Measurements from ENCODE around the gene CARS1. TPM values are rescaled to one million over a fixed set of nuclear protein-coding genes. Genes with fewer than 3 reads are reported as not detected.
A peak's percentile ranks its signal among the peaks of the same experiment; 100 is the strongest.

CARS1 gene
- total and polyA plus RNA-seq, 2 experiments from 2014 or later, result 72.9 to 95.9 TPM

GRCh38 chr11:2983908-2984307 is 73.3 kb downstream of the CARS1 start:
- no peak overlapping the region for H3K27ac Mint-ChIP-seq
- peaks cover 84% of the 10 kb centered on the region for H4K20me1 ChIP-seq (replicated peaks; ENCODE audit: insufficient read depth)
- no peak overlapping the region for H3K4me3 ChIP-seq

GRCh38 chr11:2982214-2982613 is 75.0 kb downstream of the CARS1 start:
- DNase-seq (ENCODE audit: low spot score), result no peak
- Mint-ChIP-seq H3K9me3 (no peaks in the 10 kb centered on the region), H3K27ac (no peak overlapping the region), H3K4me1 (peaks cover 5% of the 10 kb centered on the region; the same call in 2 of the 3 replicates), H3K36me3 (ENCODE audit: low read depth) (peaks cover 34% of the 10 kb centered on the region), H3K4me3 (no peak overlapping the region), H3K27me3 (ENCODE audit: insufficient read depth, low read depth, poor library complexity) (no peaks in the 10 kb centered on the region)
- peak overlapping the region; percentile 61; the same call in 1 of the 2 replicates for H3K27ac ChIP-seq (ENCODE audit: low read depth)
- peaks cover 18% of the 10 kb centered on the region; the same call in 1 of the 2 replicates for H3K36me3 ChIP-seq (ENCODE audit: insufficient read depth)
- H3K9me2 ChIP-seq (ENCODE audit: insufficient read depth), result no peaks in the 10 kb centered on the region
- H3K79me2 ChIP-seq (replicated peaks; ENCODE audit: insufficient read depth), result peaks cover 100% of the 10 kb centered on the region
- H3K4me2 ChIP-seq, result no peak overlapping the region
- H2AFZ ChIP-seq, result no peak overlapping the region
- no peak overlapping the region for H3K4me3 ChIP-seq
- H3K4me1 ChIP-seq (ENCODE audit: insufficient read depth), result 0 out of 2 replicates have a peak, but pooled peaks cover 7% of the 10 kb centered on the region
- peaks cover 85% of the 10 kb centered on the region for H4K20me1 ChIP-seq (replicated peaks; ENCODE audit: insufficient read depth)
- TF ChIP-seq ZNF114 (CRISPR knock-in tag; IDR thresholded peaks at IDR 0.05), result no peak
- no peak for TF ChIP-seq EZH2 (IDR thresholded peaks at IDR 0.05; ENCODE audit: low read depth, unreplicated experiment)
- no peak for TF ChIP-seq EZH2phosphoT487 (IDR thresholded peaks at IDR 0.05; ENCODE audit: unreplicated experiment)
- TF ChIP-seq ETS1 (IDR thresholded peaks at IDR 0.05), result no peak
- TF ChIP-seq, protein P1, sequence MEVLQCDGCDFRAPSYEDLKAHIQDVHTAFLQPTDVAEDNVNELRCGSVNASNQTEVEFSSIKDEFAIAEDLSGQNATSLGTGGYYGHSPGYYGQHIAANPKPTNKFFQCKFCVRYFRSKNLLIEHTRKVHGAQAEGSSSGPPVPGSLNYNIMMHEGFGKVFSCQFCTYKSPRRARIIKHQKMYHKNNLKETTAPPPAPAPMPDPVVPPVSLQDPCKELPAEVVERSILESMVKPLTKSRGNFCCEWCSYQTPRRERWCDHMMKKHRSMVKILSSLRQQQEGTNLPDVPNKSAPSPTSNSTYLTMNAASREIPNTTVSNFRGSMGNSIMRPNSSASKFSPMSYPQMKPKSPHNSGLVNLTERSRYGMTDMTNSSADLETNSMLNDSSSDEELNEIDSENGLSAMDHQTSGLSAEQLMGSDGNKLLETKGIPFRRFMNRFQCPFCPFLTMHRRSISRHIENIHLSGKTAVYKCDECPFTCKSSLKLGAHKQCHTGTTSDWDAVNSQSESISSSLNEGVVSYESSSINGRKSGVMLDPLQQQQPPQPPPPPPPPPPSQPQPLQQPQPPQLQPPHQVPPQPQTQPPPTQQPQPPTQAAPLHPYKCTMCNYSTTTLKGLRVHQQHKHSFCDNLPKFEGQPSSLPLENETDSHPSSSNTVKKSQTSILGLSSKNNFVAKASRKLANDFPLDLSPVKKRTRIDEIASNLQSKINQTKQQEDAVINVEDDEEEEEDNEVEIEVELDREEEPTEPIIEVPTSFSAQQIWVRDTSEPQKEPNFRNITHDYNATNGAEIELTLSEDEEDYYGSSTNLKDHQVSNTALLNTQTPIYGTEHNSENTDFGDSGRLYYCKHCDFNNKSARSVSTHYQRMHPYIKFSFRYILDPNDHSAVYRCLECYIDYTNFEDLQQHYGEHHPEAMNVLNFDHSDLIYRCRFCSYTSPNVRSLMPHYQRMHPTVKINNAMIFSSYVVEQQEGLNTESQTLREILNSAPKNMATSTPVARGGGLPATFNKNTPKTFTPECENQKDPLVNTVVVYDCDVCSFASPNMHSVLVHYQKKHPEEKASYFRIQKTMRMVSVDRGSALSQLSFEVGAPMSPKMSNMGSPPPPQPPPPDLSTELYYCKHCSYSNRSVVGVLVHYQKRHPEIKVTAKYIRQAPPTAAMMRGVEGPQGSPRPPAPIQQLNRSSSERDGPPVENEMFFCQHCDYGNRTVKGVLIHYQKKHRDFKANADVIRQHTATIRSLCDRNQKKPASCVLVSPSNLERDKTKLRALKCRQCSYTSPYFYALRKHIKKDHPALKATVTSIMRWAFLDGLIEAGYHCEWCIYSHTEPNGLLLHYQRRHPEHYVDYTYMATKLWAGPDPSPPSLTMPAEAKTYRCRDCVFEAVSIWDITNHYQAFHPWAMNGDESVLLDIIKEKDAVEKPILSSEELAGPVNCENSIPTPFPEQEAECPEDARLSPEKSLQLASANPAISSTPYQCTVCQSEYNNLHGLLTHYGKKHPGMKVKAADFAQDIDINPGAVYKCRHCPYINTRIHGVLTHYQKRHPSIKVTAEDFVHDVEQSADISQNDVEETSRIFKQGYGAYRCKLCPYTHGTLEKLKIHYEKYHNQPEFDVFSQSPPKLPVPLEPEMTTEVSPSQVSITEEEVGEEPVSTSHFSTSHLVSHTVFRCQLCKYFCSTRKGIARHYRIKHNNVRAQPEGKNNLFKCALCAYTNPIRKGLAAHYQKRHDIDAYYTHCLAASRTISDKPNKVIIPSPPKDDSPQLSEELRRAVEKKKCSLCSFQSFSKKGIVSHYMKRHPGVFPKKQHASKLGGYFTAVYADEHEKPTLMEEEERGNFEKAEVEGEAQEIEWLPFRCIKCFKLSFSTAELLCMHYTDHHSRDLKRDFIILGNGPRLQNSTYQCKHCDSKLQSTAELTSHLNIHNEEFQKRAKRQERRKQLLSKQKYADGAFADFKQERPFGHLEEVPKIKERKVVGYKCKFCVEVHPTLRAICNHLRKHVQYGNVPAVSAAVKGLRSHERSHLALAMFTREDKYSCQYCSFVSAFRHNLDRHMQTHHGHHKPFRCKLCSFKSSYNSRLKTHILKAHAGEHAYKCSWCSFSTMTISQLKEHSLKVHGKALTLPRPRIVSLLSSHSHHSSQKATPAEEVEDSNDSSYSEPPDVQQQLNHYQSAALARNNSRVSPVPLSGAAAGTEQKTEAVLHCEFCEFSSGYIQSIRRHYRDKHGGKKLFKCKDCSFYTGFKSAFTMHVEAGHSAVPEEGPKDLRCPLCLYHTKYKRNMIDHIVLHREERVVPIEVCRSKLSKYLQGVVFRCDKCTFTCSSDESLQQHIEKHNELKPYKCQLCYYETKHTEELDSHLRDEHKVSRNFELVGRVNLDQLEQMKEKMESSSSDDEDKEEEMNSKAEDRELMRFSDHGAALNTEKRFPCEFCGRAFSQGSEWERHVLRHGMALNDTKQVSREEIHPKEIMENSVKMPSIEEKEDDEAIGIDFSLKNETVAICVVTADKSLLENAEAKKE (CRISPR knock-in tag; IDR thresholded peaks at IDR 0.05), result no peak
- TF ChIP-seq CREB1 (CRISPR knock-in tag; IDR thresholded peaks at IDR 0.05; ENCODE audit: low read depth), result no peak
- no peak for ATAC-seq
- no peaks in the 10 kb centered on the region for H3K27me3 ChIP-seq (ENCODE audit: insufficient read depth)
- H3F3A ChIP-seq (replicated peaks; ENCODE audit: low read depth), result peaks cover 9% of the 10 kb centered on the region; the same call in 1 of the 2 replicates

More at GRCh38 chr11:2983908-2984307, 73.3 kb downstream of the CARS1 start:
- Mint-ChIP-seq H3K36me3 (ENCODE audit: low read depth) (peaks cover 25% of the 10 kb centered on the region), H3K4me3 (no peak overlapping the region), H3K9me3 (no peaks in the 10 kb centered on the region), H3K4me1 (peaks cover 17% of the 10 kb centered on the region), H3K27me3 (ENCODE audit: insufficient read depth, low read depth, poor library complexity) (no peaks in the 10 kb centered on the region)
- H3K27me3 ChIP-seq (ENCODE audit: insufficient read depth), result no peaks in the 10 kb centered on the region
- H3K4me1 ChIP-seq (ENCODE audit: insufficient read depth), result peaks cover 18% of the 10 kb centered on the region
- H3K27ac ChIP-seq (ENCODE audit: low read depth), result no peak overlapping the region
- no peak overlapping the region for H2AFZ ChIP-seq
- peaks cover 2% of the 10 kb centered on the region; the same call in 1 of the 2 replicates for H3K36me3 ChIP-seq (ENCODE audit: insufficient read depth)
- DNase-seq (ENCODE audit: low spot score), result no peak
- no peak overlapping the region for H3K4me2 ChIP-seq
- TF ChIP-seq POLR2AphosphoS5 (IDR thresholded peaks at IDR 0.05; ENCODE audit: low read depth), result no peak
- no peak for TF ChIP-seq ZNF114 (CRISPR knock-in tag; IDR thresholded peaks at IDR 0.05)
- no peak for TF ChIP-seq CREB1 (CRISPR knock-in tag; IDR thresholded peaks at IDR 0.05; ENCODE audit: low read depth)
- no peaks in the 10 kb centered on the region for H3K9me2 ChIP-seq (ENCODE audit: insufficient read depth)
- peaks cover 100% of the 10 kb centered on the region for H3K79me2 ChIP-seq (replicated peaks; ENCODE audit: insufficient read depth)
- no peak for ATAC-seq
- H3F3A ChIP-seq (replicated peaks; ENCODE audit: low read depth), result peaks cover 4% of the 10 kb centered on the region; the same call in 1 of the 2 replicates

All from GM23338 (cell line).